ENCODE measurements around the gene ACOT8. TPM values are rescaled to one million over a fixed set of nuclear protein-coding genes. Genes with fewer than 3 reads are reported as not detected.
A peak's percentile ranks its signal among the peaks of the same experiment; 100 is the strongest.

ACOT8 gene
- total and polyA plus RNA-seq, 2 donors (not counting 3 experiments of a cell fraction or from before 2014, with no cell fraction given): 15.5 to 50.9 TPM

DNA sequence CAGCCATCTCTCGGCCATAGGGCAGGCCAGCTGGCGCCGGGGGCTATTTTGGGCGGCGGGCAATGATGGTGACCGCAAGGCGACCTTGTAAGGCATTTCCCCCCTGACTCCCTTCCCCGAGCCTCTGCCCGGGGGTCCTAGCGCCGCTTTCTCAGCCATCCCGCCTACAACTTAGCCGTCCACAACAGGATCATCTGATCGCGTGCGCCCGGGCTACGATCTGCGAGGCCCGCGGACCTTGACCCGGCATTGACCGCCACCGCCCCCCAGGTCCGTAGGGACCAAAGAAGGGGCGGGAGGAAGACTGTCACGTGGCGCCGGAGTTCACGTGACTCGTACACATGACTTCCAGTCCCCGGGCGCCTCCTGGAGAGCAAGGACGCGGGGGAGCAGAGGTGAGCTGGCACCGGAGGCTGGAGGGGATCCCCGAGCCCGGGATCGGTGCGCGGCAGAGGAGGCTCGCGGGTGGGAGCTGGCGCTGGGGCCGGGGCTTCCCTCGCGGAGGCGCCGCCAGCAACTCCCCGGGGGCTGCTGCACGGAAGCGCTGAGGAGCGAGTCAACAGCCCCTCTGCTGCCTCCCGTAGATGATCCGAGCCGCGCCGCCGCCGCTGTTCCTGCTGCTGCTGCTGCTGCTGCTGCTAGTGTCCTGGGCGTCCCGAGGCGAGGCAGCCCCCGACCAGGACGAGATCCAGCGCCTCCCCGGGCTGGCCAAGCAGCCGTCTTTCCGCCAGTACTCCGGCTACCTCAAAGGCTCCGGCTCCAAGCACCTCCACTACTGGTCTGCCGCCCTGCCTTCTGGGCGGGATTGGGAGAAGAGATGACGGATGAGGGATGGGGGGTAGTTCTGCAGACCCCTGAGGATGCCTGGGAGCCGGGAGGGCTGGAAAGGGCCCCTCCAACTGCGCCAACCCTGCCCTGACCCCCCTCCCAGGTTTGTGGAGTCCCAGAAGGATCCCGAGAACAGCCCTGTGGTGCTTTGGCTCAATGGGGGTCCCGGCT is 34.1 kb upstream of the ACOT8 start, which contains the start of the genes CTSA and NEURL2:
Gene CTSA, plus strand, starts transcription at position 351 of the 999 bp plus-strand sequence. Its CDS starts 234 bp downstream, at position 585.
Gene NEURL2, minus strand, starts transcription at position 224 of the 999 bp plus-strand sequence. Its CDS starts 217 bp downstream, at position 7.
- no peaks in the 10 kb centered on the region for H4K20me1 ChIP-seq (replicated peaks; ENCODE audit: control insufficient read depth, extremely low read depth, insufficient read depth, low read length)
- H3K27ac ChIP-seq (ENCODE audit: insufficient read depth, low read depth, low read length): peak within 1 kb of the TSS; percentile 50
- peak within 1 kb of the TSS; percentile 47 to 81 (median 57) for H3K4me3 ChIP-seq (replicated peaks in 1 of 3; ENCODE audit: insufficient read depth in 1 of 3, low read depth in 1 of 3, low read length in 3 of 3)
- H3K9me1 ChIP-seq (replicated peaks; ENCODE audit: control insufficient read depth, extremely low read depth, insufficient read depth, low read length): no peaks in the 10 kb centered on the region
- H3K36me3 ChIP-seq (ENCODE audit: control insufficient read depth in 2 of 2, extremely low read depth in 1 of 2, insufficient read depth in 2 of 2, low read length in 2 of 2): peaks cover 0 to 19% of the 10 kb centered on the region in 2 experiments
- H3K27me3 ChIP-seq (ENCODE audit: control insufficient read depth in 2 of 2, insufficient read depth in 2 of 2, low read length in 2 of 2): no peaks in the 10 kb centered on the region
- CTCF ChIA-PET: interaction anchor here (0.7 to 4.9 kb wide), 15 partner anchors 10 to 931 kb away, joined by 3 to 50 read pairs (median 7); partner anchors contain the start of genes PCIF1, PLTP, TOMM34 and ZNF335
- peaks cover 22% of the 10 kb centered on the region for H3K4me1 ChIP-seq (ENCODE audit: control insufficient read depth, extremely low read depth, insufficient read depth, low read length)
- H3K9ac ChIP-seq (replicated peaks; ENCODE audit: extremely low read depth, insufficient read depth, low read length): peak within 1 kb of the TSS; percentile 65
- H3K79me2 ChIP-seq (ENCODE audit: control insufficient read depth, insufficient read depth, low read length): no peaks in the 10 kb centered on the region
- H3K9me3 ChIP-seq (replicated peaks; ENCODE audit: control insufficient read depth, insufficient read depth, low read length): no peaks in the 10 kb centered on the region
- dilution Hi-C loops (cut with MboI; ENCODE audit: extremely low pct_ligation_motif_present, low sequenced_read_pairs) (no loop called here), intact Hi-C loops (cut with micrococcal nuclease) (loop anchor here (1.0 to 2.0 kb wide), 8 partner anchors 19 to 92 kb away; partner anchors contain the start of genes ACOT8, PCIF1 and ZSWIM3)
- peak within 1 kb of the TSS; percentile 73 for H3K4me2 ChIP-seq (ENCODE audit: insufficient read depth, low read length)
- H2AFZ ChIP-seq (ENCODE audit: low read depth, low read length): peak within 1 kb of the TSS; percentile 61
- DNase-seq (ENCODE audit: low read depth, low spot score) (peak; percentile 88), FAIRE-seq (peak; percentile 92)
- POLR2A ChIA-PET: interaction anchor here (0.9 to 3.5 kb wide), 5 partner anchors 9 to 69 kb away, joined by 3 to 26 read pairs (median 3); partner anchors contain the start of genes PCIF1, PLTP and ZSWIM1
- TSS peak; percentile 35 for BruUV-seq (replicated peaks)
- TF ChIP-seq POLR2A (IDR thresholded peaks at IDR 0.05; ENCODE audit: low read depth, low read length) (peak; percentile 74), POLR2AphosphoS5 (IDR thresholded peaks at IDR 0.05; ENCODE audit: insufficient read depth, low read depth, low read length) (peak; percentile 75), JUN (IDR thresholded peaks at IDR 0.05; ENCODE audit: borderline replicate concordance, insufficient read depth, insufficient read length, low read depth) (no peak), MYC (IDR thresholded peaks at IDR 0.05; ENCODE audit: low read depth, low read length) (no peak), EZH2 (IDR thresholded peaks at IDR 0.05; ENCODE audit: borderline replicate concordance, low read depth, low read length, severe bottlenecking) (no peak), GATA2 (IDR thresholded peaks at IDR 0.05; ENCODE audit: insufficient read depth, insufficient read length, low read depth, low read length) (no peak), FOS (IDR thresholded peaks at IDR 0.05; ENCODE audit: borderline replicate concordance, insufficient read depth, low read length) (no peak)
- TF ChIP-seq, protein P1, sequence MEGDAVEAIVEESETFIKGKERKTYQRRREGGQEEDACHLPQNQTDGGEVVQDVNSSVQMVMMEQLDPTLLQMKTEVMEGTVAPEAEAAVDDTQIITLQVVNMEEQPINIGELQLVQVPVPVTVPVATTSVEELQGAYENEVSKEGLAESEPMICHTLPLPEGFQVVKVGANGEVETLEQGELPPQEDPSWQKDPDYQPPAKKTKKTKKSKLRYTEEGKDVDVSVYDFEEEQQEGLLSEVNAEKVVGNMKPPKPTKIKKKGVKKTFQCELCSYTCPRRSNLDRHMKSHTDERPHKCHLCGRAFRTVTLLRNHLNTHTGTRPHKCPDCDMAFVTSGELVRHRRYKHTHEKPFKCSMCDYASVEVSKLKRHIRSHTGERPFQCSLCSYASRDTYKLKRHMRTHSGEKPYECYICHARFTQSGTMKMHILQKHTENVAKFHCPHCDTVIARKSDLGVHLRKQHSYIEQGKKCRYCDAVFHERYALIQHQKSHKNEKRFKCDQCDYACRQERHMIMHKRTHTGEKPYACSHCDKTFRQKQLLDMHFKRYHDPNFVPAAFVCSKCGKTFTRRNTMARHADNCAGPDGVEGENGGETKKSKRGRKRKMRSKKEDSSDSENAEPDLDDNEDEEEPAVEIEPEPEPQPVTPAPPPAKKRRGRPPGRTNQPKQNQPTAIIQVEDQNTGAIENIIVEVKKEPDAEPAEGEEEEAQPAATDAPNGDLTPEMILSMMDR (IDR thresholded peaks at IDR 0.05; ENCODE audit: extremely low read depth in 1 of 2, insufficient read depth in 1 of 2, low read depth in 1 of 2, low read length in 2 of 2): no peak
- TF ChIP-seq, protein P2, sequence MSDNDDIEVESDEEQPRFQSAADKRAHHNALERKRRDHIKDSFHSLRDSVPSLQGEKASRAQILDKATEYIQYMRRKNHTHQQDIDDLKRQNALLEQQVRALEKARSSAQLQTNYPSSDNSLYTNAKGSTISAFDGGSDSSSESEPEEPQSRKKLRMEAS (IDR thresholded peaks at IDR 0.05; ENCODE audit: insufficient read depth, insufficient read length): peak; percentile 96
